Vagina (tissue), 2 donors: ENCODE results near the gene PIERCE2.

Experiments used
- CTCF ChIP-seq, 3 experiments: fragments of 450-650 bp in 2 of 3; fragments of 200-600 bp in 1 of 3; sonication (generic) in 1 of 3; IDR thresholded peaks; one replicate each; pipeline ENCODE4 v1.5.1; 2017 to 2019; ENCODE audit warnings: antibody characterized with exemption in 3 of 3, mild to moderate bottlenecking in 2 of 3, moderate library complexity in 2 of 3
- POLR2A ChIP-seq, 2 donors: fragments of 450-650 bp; IDR thresholded peaks; one replicate each; pipeline ENCODE4 v1.6.1; 2017; ENCODE audit warnings: antibody characterized with exemption in 2 of 2, mild to moderate bottlenecking in 2 of 2, moderate library complexity in 2 of 2
- POLR2AphosphoS5 ChIP-seq, 2 donors: sonication (generic); formaldehyde crosslinking; IDR thresholded peaks; one replicate each; pipeline ENCODE4 v1.9.0; 2017; ENCODE audit warnings: antibody characterized with exemption in 2 of 2, mild to moderate bottlenecking in 2 of 2, low read depth in 1 of 2; ENCODE audit not compliant: insufficient read depth in 1 of 2

GRCh38 chr15:55387027-55387426 is 21.3 kb upstream of the PIERCE2 start:
- TF ChIP-seq POLR2AphosphoS5 (IDR thresholded peaks at IDR 0.05; ENCODE audit: insufficient read depth in 1 of 2, low read depth in 1 of 2) (no peak), CTCF (IDR thresholded peaks at IDR 0.05) (no peak), POLR2A (IDR thresholded peaks at IDR 0.05) (no peak)
